Measurements from ENCODE around the gene LINC00305. TPM values are rescaled to one million over a fixed set of nuclear protein-coding genes. Genes with fewer than 3 reads are reported as not detected.

The LINC00305 gene
- total RNA-seq, 1 donor from 2014 or later: not detected

GRCh38 chr18:64180171-64180570, 31.3 kb upstream of the LINC00305 start:
- peaks cover 20% of the 10 kb centered on the region for H3K4me1 Mint-ChIP-seq (ENCODE audit: low read depth, unreplicated experiment)
- TF ChIP-seq, protein P1, sequence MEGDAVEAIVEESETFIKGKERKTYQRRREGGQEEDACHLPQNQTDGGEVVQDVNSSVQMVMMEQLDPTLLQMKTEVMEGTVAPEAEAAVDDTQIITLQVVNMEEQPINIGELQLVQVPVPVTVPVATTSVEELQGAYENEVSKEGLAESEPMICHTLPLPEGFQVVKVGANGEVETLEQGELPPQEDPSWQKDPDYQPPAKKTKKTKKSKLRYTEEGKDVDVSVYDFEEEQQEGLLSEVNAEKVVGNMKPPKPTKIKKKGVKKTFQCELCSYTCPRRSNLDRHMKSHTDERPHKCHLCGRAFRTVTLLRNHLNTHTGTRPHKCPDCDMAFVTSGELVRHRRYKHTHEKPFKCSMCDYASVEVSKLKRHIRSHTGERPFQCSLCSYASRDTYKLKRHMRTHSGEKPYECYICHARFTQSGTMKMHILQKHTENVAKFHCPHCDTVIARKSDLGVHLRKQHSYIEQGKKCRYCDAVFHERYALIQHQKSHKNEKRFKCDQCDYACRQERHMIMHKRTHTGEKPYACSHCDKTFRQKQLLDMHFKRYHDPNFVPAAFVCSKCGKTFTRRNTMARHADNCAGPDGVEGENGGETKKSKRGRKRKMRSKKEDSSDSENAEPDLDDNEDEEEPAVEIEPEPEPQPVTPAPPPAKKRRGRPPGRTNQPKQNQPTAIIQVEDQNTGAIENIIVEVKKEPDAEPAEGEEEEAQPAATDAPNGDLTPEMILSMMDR (IDR thresholded peaks at IDR 0.05; ENCODE audit: partially characterized antibody, unreplicated experiment): no peak
- no peak overlapping the region for H3K27ac Mint-ChIP-seq (ENCODE audit: unreplicated experiment)
- peaks cover 2% of the 10 kb centered on the region for H3K27me3 Mint-ChIP-seq (ENCODE audit: unreplicated experiment)
- H3K4me3 Mint-ChIP-seq (ENCODE audit: unreplicated experiment): no peak overlapping the region
- DNase-seq: no peak
- H3K9me3 Mint-ChIP-seq (ENCODE audit: unreplicated experiment): no peaks in the 10 kb centered on the region
- H3K36me3 Mint-ChIP-seq (ENCODE audit: unreplicated experiment): no peaks in the 10 kb centered on the region

- TF ChIP-seq, protein P1 (IDR thresholded peaks at IDR 0.05; ENCODE audit: partially characterized antibody, unreplicated experiment): no peak
- H3K27me3 Mint-ChIP-seq (ENCODE audit: unreplicated experiment): peaks cover 2% of the 10 kb centered on the region
- peaks cover 20% of the 10 kb centered on the region for H3K4me1 Mint-ChIP-seq (ENCODE audit: low read depth, unreplicated experiment)
- no peak overlapping the region for H3K4me3 Mint-ChIP-seq (ENCODE audit: unreplicated experiment)
- H3K27ac Mint-ChIP-seq (ENCODE audit: unreplicated experiment): peak overlapping the region; percentile 34
- no peaks in the 10 kb centered on the region for H3K36me3 Mint-ChIP-seq (ENCODE audit: unreplicated experiment)
- DNase-seq: no peak
- no peaks in the 10 kb centered on the region for H3K9me3 Mint-ChIP-seq (ENCODE audit: unreplicated experiment)
Measured at GRCh38 chr18:64179556-64180080, 30.7 kb upstream of the LINC00305 start.

- Mint-ChIP-seq H3K36me3 (ENCODE audit: unreplicated experiment) (no peaks in the 10 kb centered on the region), H3K9me3 (ENCODE audit: unreplicated experiment) (no peaks in the 10 kb centered on the region), H3K27ac (ENCODE audit: unreplicated experiment) (no peak overlapping the region), H3K4me1 (ENCODE audit: low read depth, unreplicated experiment) (peaks cover 20% of the 10 kb centered on the region), H3K4me3 (ENCODE audit: unreplicated experiment) (no peak overlapping the region), H3K27me3 (ENCODE audit: unreplicated experiment) (peaks cover 2% of the 10 kb centered on the region)
- TF ChIP-seq, protein P1 (IDR thresholded peaks at IDR 0.05; ENCODE audit: partially characterized antibody, unreplicated experiment): no peak
- no peak for DNase-seq
Measured at GRCh38 chr18:64178860-64179259, 30.0 kb upstream of the LINC00305 start.

- Mint-ChIP-seq H3K4me3 (ENCODE audit: unreplicated experiment) (no peak overlapping the region), H3K36me3 (ENCODE audit: unreplicated experiment) (peaks cover 10% of the 10 kb centered on the region), H3K4me1 (ENCODE audit: low read depth, unreplicated experiment) (peaks cover 14% of the 10 kb centered on the region), H3K27me3 (ENCODE audit: unreplicated experiment) (peaks cover 2% of the 10 kb centered on the region), H3K27ac (ENCODE audit: unreplicated experiment) (no peak overlapping the region), H3K9me3 (ENCODE audit: unreplicated experiment) (no peaks in the 10 kb centered on the region)
- no peak for DNase-seq
- TF ChIP-seq, protein P1 (IDR thresholded peaks at IDR 0.05; ENCODE audit: partially characterized antibody, unreplicated experiment): no peak
Measured at GRCh38 chr18:64175432-64175831, 26.5 kb upstream of the LINC00305 start.

GRCh38 chr18:64171576-64171975, 22.7 kb upstream of the LINC00305 start:
- Mint-ChIP-seq H3K27me3 (ENCODE audit: unreplicated experiment) (no peaks in the 10 kb centered on the region), H3K4me1 (ENCODE audit: low read depth, unreplicated experiment) (no peaks in the 10 kb centered on the region), H3K27ac (ENCODE audit: unreplicated experiment) (no peak overlapping the region), H3K36me3 (ENCODE audit: unreplicated experiment) (peaks cover 10% of the 10 kb centered on the region), H3K4me3 (ENCODE audit: unreplicated experiment) (no peak overlapping the region), H3K9me3 (ENCODE audit: unreplicated experiment) (no peaks in the 10 kb centered on the region)
- DNase-seq: no peak
- TF ChIP-seq, protein P1 (IDR thresholded peaks at IDR 0.05; ENCODE audit: partially characterized antibody, unreplicated experiment): no peak

Data from glutamatergic neuron (in vitro differentiated cells).